Esophagus (tissue), 2 donors: ENCODE results near the gene HAVCR2. TPM values are rescaled to one million over a fixed set of nuclear protein-coding genes. Genes with fewer than 3 reads are reported as not detected.

ENCODE experiments used
- H3K27ac ChIP-seq, 2 donors: one replicate each; pipeline ENCODE4 v1.5.1; 2013; ENCODE audit warnings: low read depth in 2 of 2, mild to moderate bottlenecking in 2 of 2, inconsistent platforms in 1 of 2, low read length in 1 of 2, moderate library complexity in 1 of 2
- H3K27me3 ChIP-seq, 2 donors: one replicate each; pipeline ENCODE4 v1.6.1; 2013; ENCODE audit warnings: low read length in 2 of 2, control low read depth in 1 of 2, mild to moderate bottlenecking in 1 of 2; ENCODE audit not compliant: insufficient read depth in 2 of 2, control insufficient read depth in 1 of 2
- H3K36me3 ChIP-seq, 2 donors: one replicate each; pipeline ENCODE4 v1.6.1; 2013; ENCODE audit warnings: low read length in 1 of 2; ENCODE audit not compliant: control insufficient read depth in 2 of 2, insufficient read depth in 2 of 2
- H3K4me1 ChIP-seq, 2 donors: one replicate each; pipeline ENCODE4 v1.6.1; 2013; ENCODE audit warnings: low read length in 1 of 2; ENCODE audit not compliant: control insufficient read depth in 2 of 2, insufficient read depth in 2 of 2
- H3K4me3 ChIP-seq, 2 donors: one replicate each; pipeline ENCODE4 v1.5.1; 2013; ENCODE audit warnings: low read length in 2 of 2, mild to moderate bottlenecking in 2 of 2, low read depth in 1 of 2, moderate library complexity in 1 of 2
- H3K9me3 ChIP-seq, 2 donors: one replicate each; pipeline ENCODE4 v1.6.1; 2013; ENCODE audit warnings: mild to moderate bottlenecking in 2 of 2, low read depth in 1 of 2, low read length in 1 of 2, moderate library complexity in 1 of 2; ENCODE audit not compliant: control insufficient read depth in 2 of 2, insufficient read depth in 1 of 2
- WGBS, 2 donors: extraction: QIAGEN DNeasy Blood & Tissue Kit; methylation state at CpG; one replicate each; pipeline ENCODE4 v1.1.7; 2013; 5-methylcytosine and 5-hydroxymethylcytosine counted together
- polyA plus RNA-seq, 2 donors: library from polyadenylated mRNA; stranded (reverse); fragments of 200-250 nt; gene quantifications; one replicate each; pipeline ENCODE4 v1.2.3, GENCODE V29; 2013
- donor health status: healthy with polysubstance abuse.
- donor health status: Bipolar disorder and iron deficiency.

Gene HAVCR2
- polyA plus RNA-seq: under 1 TPM; 0.47 to 0.91 TPM

- Histone ChIP-seq H3K27ac (peak within 1 kb of the TSS; percentile 17 to 24), H3K9me3 (no peaks in the 10 kb centered on the region), H3K36me3 (no peaks in the 10 kb centered on the region), H3K4me3 (no peak within 1 kb of the TSS), H3K27me3 (no peaks in the 10 kb centered on the region), H3K4me1 (no peaks in the 10 kb centered on the region)
- 59 to 62% methylated on average over 4 of the region's 4 CpGs for WGBS, 2 donors
Observed at GRCh38 chr5:157108976-157109375, at the start of gene HAVCR2. Gene HAVCR2, minus strand, starts transcription at chr5:157109044. Its CDS starts 61 bp downstream, at chr5:157108983.

- Histone ChIP-seq H3K9me3 (no peaks in the 10 kb centered on the region), H3K4me3 (no peak overlapping the region), H3K4me1 (no peaks in the 10 kb centered on the region), H3K36me3 (no peaks in the 10 kb centered on the region), H3K27me3 (no peaks in the 10 kb centered on the region), H3K27ac (no peak overlapping the region)
- 74% methylated on average over 1 of the region's 1 CpG for WGBS, 2 donors
Observed at GRCh38 chr5:157157293-157157891, 48.5 kb upstream of the HAVCR2 start.

- 59 to 67% methylated on average over 3 of the region's 3 CpGs for WGBS, 2 donors
- Histone ChIP-seq H3K9me3 (no peaks in the 10 kb centered on the region), H3K4me1 (no peaks in the 10 kb centered on the region), H3K27ac (no peak overlapping the region), H3K27me3 (no peaks in the 10 kb centered on the region), H3K4me3 (no peak overlapping the region), H3K36me3 (no peaks in the 10 kb centered on the region)
Observed at GRCh38 chr5:157155297-157155696, 46.5 kb upstream of the HAVCR2 start.

GRCh38 chr5:157150995-157151394, 42.2 kb upstream of the HAVCR2 start:
- H3K36me3 ChIP-seq: no peaks in the 10 kb centered on the region
- no peak overlapping the region for H3K27ac ChIP-seq
- H3K4me3 ChIP-seq: no peak overlapping the region
- H3K9me3 ChIP-seq: no peaks in the 10 kb centered on the region
- no peaks in the 10 kb centered on the region for H3K4me1 ChIP-seq
- WGBS, 2 donors: 76 to 84% methylated on average over 3 of the region's 3 CpGs
- H3K27me3 ChIP-seq: no peaks in the 10 kb centered on the region

GRCh38 chr5:157148734-157149615, 40.1 kb upstream of the HAVCR2 start:
- Histone ChIP-seq H3K27me3 (no peaks in the 10 kb centered on the region), H3K27ac (no peak overlapping the region), H3K4me3 (no peak overlapping the region), H3K4me1 (no peaks in the 10 kb centered on the region), H3K36me3 (no peaks in the 10 kb centered on the region), H3K9me3 (no peaks in the 10 kb centered on the region)
- WGBS, 2 donors: 74% methylated on average over 14 of the region's 14 CpGs

- no peaks in the 10 kb centered on the region for H3K36me3 ChIP-seq
- H3K4me1 ChIP-seq: no peaks in the 10 kb centered on the region
- no peaks in the 10 kb centered on the region for H3K27me3 ChIP-seq
- H3K4me3 ChIP-seq: peak overlapping the region; percentile 43 to 100
- WGBS, 2 donors: 9 to 12% methylated on average over 33 of the region's 33 CpGs
- H3K9me3 ChIP-seq: no peaks in the 10 kb centered on the region
- peak overlapping the region; percentile 90 to 91 for H3K27ac ChIP-seq
Observed at GRCh38 chr5:157143127-157143971, 34.5 kb upstream of the HAVCR2 start.

- H3K4me1 ChIP-seq: no peaks in the 10 kb centered on the region
- H3K4me3 ChIP-seq: peak within 1 kb of the TSS; percentile 93 to 100
- no peaks in the 10 kb centered on the region for H3K27me3 ChIP-seq
- no peaks in the 10 kb centered on the region for H3K36me3 ChIP-seq
- peak within 1 kb of the TSS; percentile 90 to 96 for H3K27ac ChIP-seq
- 1% methylated on average over 48 of the region's 48 CpGs for WGBS, 2 donors
- H3K9me3 ChIP-seq: no peaks in the 10 kb centered on the region
Observed at GRCh38 chr5:157142317-157143126, 33.7 kb upstream of the HAVCR2 start, which contains the start of gene MED7. Gene MED7, minus strand, starts transcription at chr5:157142865. Its CDS starts 3,434 bp downstream, at chr5:157139431.

GRCh38 chr5:157137691-157138090, 28.8 kb upstream of the HAVCR2 start:
- WGBS, 2 donors: 96% methylated on average over 6 of the region's 6 CpGs
- no peak overlapping the region for H3K4me3 ChIP-seq
- no peaks in the 10 kb centered on the region for H3K9me3 ChIP-seq
- H3K27ac ChIP-seq: no peak overlapping the region
- H3K27me3 ChIP-seq: no peaks in the 10 kb centered on the region
- no peaks in the 10 kb centered on the region for H3K4me1 ChIP-seq
- H3K36me3 ChIP-seq: no peaks in the 10 kb centered on the region

GRCh38 chr5:157132281-157132612, 23.4 kb upstream of the HAVCR2 start:
- Histone ChIP-seq H3K36me3 (no peaks in the 10 kb centered on the region), H3K4me1 (no peaks in the 10 kb centered on the region), H3K27ac (no peak overlapping the region), H3K4me3 (no peak overlapping the region), H3K27me3 (no peaks in the 10 kb centered on the region), H3K9me3 (no peaks in the 10 kb centered on the region)
- WGBS, 2 donors: 22 to 27% methylated on average over 1 of the region's 1 CpG
